Measurements from ENCODE around the gene GRPEL1.
"Not testable (repeated sequence)": the region's sequence is repeated elsewhere in the genome, so short reads cannot be mapped to it uniquely, and the experiment has no call there.

DNA sequence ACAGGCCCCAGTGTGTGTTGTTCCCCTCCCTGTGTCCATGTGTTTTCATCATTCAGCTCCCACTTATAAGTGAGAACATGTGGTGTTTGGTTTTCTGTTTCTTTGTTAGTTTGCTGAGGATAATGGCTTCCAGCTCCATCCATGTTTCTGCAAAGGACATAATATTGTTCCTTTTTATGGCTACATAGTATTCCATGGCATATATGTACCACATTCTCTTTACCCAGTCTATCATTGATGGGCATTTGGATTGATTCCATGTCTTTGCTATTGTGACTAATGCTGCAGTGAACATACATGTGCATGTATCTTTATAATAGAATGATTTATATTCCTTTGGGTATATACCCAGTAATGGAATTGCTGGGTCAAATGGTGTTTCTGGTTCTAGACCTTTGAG is 11.6 kb upstream of the GRPEL1 start:
- TF ChIP-seq, protein P1, sequence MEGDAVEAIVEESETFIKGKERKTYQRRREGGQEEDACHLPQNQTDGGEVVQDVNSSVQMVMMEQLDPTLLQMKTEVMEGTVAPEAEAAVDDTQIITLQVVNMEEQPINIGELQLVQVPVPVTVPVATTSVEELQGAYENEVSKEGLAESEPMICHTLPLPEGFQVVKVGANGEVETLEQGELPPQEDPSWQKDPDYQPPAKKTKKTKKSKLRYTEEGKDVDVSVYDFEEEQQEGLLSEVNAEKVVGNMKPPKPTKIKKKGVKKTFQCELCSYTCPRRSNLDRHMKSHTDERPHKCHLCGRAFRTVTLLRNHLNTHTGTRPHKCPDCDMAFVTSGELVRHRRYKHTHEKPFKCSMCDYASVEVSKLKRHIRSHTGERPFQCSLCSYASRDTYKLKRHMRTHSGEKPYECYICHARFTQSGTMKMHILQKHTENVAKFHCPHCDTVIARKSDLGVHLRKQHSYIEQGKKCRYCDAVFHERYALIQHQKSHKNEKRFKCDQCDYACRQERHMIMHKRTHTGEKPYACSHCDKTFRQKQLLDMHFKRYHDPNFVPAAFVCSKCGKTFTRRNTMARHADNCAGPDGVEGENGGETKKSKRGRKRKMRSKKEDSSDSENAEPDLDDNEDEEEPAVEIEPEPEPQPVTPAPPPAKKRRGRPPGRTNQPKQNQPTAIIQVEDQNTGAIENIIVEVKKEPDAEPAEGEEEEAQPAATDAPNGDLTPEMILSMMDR (IDR thresholded peaks at IDR 0.05) = not testable (repeated sequence)
- not testable (repeated sequence) for TF ChIP-seq POLR2AphosphoS5 (IDR thresholded peaks at IDR 0.05; ENCODE audit: low read depth, low read length); TCF7L2 (IDR thresholded peaks at IDR 0.05; ENCODE audit: low read depth, low read length); SIN3A (IDR thresholded peaks at IDR 0.05; ENCODE audit: borderline replicate concordance, insufficient read depth, low read depth, low read length)
